ENCODE data around the gene RNF207.
A peak's percentile ranks its signal among the peaks of the same experiment; 100 is the strongest.

RNF207 gene

DNA sequence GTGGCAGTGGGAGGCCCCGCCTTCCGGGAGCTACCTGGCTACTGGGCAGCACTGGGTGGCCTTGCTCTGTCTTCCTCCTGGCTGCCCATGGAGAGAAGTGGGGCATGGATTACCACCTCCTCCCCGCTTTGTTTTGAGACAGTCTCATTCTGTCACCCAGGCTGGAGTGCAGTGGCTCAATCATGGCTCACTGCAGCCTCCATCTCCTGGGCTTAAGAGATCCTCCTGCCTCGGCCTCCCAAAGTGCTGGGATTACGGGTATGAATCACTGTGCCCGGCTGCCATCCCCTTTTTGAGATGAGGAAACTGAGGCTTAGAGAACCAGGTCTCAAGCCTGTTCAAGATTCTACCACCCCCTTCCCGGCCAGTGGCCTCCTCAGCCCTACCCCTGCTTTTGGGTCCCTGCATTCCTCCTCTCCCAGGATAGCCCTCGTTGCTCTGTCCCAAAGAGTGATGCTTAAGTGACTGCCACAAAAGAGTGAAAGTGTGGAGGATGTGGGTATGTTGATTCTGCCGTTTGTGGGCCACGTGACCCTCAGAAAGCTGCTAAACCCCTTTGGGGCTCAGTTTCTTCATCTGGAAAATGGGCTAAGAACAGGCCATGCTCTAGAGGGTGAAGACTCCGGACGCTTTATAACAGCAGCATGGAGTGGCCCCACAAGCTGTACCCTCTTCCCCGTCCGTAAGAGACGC is 45.9 kb downstream of the RNF207 start:
- DNase-seq, result no peak

DNA sequence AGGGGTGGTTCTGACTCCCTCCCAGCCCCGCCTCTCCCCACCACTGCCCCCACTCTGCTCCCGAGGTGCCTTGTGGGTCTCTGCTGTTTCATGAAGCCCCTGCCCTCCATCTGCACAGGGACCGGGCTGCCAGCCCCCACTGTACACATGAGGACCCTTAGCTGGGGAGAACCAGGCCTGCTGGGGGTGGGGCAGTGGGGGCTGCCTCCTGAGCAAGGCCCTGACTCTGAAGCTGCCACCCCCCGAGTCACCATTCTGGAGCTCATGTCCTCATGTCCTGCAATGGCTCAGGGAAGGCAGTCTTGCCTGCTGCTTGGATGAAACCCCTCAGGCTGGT is 46.4 kb downstream of the RNF207 start:
- DNase-seq, result no peak

DNA sequence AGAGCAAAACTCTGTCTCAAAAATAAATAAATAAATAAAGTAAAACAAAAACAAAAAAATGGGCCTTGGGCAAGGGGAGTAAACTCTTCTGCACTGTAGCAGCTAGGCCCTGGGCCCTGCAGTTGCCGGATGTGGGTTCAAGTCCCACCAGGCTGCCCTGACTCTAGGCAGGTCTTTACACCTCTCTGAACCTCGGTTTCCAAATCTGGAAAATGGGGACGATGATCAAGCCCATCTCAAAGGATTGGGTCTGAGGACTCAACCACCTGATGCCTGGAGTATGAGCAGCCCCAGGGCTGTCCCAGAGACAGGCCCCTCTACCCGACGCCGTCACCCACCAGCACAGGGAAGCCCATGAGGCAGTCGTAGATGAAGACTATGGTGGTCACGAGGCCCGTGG is 47.5 kb downstream of the RNF207 start:
- DNase-seq, result no peak

GRCh38 chr1:6254691-6255090 is 48.8 kb downstream of the RNF207 start:
- DNase-seq, result no peak

- no peak for DNase-seq
Measured at GRCh38 chr1:6256645-6257044, 50.7 kb downstream of the RNF207 start.

- no peak for DNase-seq
Measured at GRCh38 chr1:6257541-6258069, 51.7 kb downstream of the RNF207 start.

GRCh38 chr1:6258675-6259074 is 52.8 kb downstream of the RNF207 start:
- DNase-seq, result no peak

- peak; percentile 81 for DNase-seq
Measured at GRCh38 chr1:6259491-6260362, 53.8 kb downstream of the RNF207 start.

DNA sequence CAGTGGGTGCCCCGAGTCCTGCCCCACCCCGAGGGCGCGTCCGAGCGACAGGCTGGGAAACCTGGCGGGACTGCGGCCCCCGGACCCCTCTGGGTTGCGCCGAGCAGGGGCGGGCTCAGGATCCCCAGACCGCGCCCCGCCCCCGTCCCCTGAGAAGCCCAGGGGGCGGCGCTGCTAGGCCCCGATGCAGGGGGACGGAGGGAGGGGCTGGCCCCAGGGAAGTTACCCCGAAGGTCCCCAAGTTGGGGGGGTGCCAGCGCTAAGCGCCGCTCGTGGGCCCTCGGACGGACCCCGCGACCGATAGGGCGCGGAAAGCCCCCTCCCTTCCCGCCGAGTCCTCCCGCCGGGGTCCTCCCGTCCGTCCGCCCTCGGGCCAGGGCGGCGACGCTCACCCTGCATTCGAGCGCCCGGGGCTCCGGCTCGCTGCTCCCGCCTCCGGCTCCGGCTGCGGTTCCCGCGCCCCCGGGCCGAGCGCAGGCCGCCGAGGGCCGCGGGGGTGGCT is 54.6 kb downstream of the RNF207 start:
- no peak for DNase-seq

- DNase-seq, result no peak
Measured at GRCh38 chr1:6260961-6261614, 55.2 kb downstream of the RNF207 start, which contains the start of gene GPR153. Gene GPR153 (minus strand): TSS chr1:6261098. CDS start chr1:6254905, 6,193 bp downstream.

DNA sequence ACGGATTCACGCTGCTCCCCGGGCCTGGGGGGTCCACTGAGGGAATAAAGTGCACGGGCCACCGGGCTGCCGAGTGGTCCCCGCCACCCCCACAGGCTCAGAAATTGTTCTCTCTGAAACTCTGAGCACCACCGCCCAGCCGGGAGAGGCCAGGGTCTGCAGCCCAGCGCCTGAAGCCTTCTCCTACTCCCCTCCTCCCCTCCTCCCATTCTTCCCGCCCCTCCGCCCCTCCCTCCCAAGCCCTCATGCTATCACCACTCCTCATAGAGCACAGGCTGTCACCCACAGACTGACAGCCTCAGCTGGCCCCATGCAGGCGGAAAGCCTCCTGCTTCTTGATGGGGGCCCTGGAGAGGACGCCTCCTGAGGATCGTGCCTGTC is 55.7 kb downstream of the RNF207 start:
- no peak for DNase-seq

DNA sequence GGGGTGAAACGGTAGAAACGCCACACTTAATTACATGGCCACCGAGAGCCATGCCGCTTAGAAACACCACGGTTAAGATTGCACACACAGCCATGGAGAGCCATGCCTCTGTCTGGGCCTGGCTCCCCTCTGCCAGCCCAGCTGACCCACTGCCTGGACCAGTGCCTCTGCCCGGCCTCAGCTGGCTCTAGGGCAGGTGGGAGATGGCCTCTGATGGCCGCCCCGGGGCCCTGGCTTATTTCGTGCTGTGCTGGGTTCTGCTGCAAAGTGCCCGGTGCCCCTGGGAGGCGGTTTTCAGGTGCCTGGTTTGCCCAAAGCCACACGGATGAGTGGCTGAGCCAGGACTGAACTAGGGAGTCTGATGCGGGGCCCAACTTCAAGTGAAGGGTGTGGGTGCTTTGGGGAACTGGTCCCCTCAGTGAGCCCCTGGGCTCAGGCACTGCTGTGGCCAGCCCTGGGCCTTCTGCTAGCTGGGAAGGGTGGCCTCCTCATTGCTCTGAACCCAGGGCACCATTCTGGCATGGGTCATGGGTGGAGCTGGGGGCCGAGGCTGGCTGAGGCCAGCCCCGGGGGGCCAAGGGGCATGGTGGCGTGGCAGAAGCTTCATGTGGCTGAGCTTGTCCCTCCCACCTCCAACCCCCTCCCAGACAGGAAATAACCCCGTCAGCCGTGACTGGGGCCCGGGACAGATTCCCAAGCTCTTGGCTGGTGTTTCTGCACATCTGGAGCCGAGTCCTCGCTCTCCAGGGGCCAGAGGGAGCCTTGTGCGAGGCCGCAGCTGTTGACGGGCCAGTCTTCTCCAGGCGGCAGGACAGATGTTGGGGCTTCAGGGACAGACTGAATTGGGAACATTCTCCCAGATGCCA is 56.9 kb downstream of the RNF207 start:
- DNase-seq, result no peak

GRCh38 chr1:6263716-6264115 is 57.8 kb downstream of the RNF207 start:
- DNase-seq, result no peak

DNA sequence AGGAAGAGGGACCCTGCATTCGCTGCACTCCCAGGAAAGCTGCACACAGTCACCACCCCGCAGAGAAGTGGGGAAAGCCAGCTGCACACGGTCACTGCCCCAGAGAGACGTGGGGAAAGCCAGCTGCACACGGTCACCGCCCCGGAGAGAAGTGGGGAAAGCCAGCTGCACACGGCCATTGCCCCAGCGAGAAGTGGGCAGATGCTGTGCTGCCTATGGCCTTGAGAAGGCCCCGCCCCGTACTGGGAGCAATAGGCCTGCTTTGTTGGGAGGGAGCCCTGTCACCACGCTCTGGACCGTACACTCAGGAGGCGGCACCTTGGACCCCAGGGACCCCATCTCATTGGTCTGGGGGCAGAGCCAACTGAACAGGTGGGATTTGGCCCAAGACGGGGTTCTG is 59.2 kb downstream of the RNF207 start:
- no peak for DNase-seq

- DNase-seq, result no peak
Measured at GRCh38 chr1:6266641-6267040, 60.7 kb downstream of the RNF207 start.

DNA sequence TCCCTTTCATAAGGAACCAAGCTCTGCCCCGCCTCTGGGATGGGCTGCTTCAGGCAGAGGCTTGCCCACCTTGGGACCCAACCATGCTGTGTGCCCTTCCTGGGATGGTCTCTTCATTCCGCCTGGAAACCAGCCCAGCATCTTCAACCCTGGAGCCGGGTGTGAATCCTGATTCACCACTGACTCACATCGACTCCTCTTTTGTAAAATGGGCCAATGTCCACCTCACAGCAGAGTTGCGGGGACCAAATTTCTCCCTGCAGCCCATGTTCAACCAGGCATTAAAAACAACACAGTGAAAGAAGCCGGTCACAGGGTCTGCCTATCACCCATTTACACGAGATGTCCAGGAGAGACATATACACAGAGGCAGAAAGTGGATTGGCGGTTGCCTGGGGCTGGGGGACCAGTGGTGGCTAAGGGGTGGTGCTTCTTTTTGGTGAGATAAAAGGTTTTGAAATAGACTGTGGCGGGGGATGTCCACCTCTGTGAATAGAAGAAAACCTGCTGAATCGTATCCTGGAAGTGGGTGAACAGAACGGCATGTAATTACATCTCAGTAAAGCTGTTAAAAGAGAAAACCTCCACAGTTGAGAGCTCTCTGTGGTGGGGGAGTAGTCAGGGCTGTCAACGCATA is 61.9 kb downstream of the RNF207 start:
- no peak for DNase-seq

GRCh38 chr1:6268415-6268814 is 62.5 kb downstream of the RNF207 start:
- DNase-seq, result no peak

- DNase-seq, result no peak
Measured at GRCh38 chr1:6269296-6269695, 63.4 kb downstream of the RNF207 start.

DNA sequence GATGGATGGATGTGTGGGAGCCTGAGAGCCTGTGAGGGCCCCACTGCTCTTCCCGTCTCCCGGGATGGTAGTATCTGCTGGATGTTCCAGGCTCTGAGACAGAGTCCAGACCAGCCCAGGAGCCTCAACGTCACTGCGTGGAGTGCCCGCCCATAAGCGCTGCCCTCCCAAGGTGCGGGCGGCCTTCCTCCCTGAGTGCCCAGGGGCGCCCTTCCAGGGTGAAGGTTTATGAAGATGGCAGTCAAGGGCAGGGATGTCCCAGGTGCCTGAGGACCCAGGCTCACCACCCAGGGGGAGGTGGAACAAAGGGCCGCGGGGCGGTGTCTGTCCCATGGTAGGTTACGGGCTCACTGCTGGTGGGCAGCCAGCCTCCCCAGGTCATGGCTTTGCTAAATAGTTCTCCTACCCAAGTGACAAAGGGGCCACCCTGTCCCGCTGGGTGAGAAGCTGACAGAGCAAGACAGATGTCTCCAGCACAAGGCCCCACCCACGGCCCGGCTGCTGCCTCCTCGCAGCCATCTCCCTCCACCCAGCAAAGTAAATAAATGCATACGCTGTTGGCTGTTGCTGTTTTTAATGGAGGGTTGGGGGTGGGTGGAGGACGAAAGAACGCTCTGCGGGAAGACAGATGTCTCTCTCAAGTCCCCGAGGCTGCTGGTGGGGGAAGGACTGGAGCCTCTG is 63.9 kb downstream of the RNF207 start:
- DNase-seq, result no peak

DNA sequence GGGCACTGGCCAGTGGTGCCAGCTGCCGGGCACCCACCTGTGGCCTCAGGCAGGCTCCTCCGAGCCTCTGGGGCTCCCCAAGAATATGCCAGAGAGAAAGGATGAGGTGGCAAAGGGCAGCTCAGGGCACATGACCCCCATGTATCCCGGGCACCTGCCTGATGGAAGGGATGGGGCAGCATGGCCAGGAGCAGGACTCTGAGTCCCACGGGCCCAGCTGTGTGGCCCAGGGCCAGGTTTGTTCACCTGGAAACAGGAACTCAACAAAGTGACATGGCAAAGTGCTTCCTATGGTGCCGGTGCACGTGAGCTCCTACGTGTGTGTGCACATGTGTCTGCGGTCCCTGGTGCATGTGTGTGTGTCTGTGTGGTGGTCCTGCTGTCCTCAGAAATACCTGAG is 64.5 kb downstream of the RNF207 start:
- DNase-seq, result no peak

All from islet precursor cell (in vitro differentiated cells).